ENCODE data around the gene ITPK1.

ITPK1 gene

GRCh38 chr14:92890830-92891588 lies 224.7 kb downstream of the ITPK1 start:
- Histone ChIP-seq H3K79me1 (ENCODE audit: low read length) (no peaks in the 10 kb centered on the region), H3K18ac (ENCODE audit: low read length) (no peak overlapping the region), H3K56ac (ENCODE audit: low read length) (no peak overlapping the region), H3K4ac (ENCODE audit: low read depth, low read length) (no peak overlapping the region), H2BK120ac (ENCODE audit: low read depth, low read length) (no peak overlapping the region), H3K4me1 (ENCODE audit: control insufficient read depth, low read depth, low read length) (no peaks in the 10 kb centered on the region), H3K27me3 (ENCODE audit: insufficient read depth, low read length, poor library complexity) (no peaks in the 10 kb centered on the region), H4K8ac (ENCODE audit: low read depth, low read length) (no peak overlapping the region), H3K36me3 (ENCODE audit: control insufficient read depth, insufficient read depth, low read length) (no peaks in the 10 kb centered on the region), H3K23ac (ENCODE audit: low read length) (no peak overlapping the region), H3K79me2 (ENCODE audit: control insufficient read depth, insufficient read depth, low read length) (no peaks in the 10 kb centered on the region), H2BK5ac (ENCODE audit: low read length) (no peak overlapping the region), H3K4me3 (ENCODE audit: low read length) (no peak overlapping the region), H2AK5ac (ENCODE audit: low read length) (no peak overlapping the region), H4K5ac (ENCODE audit: low read length) (no peak overlapping the region), H3K9ac (ENCODE audit: low read length) (no peak overlapping the region), H3K4me2 (ENCODE audit: low read length) (no peak overlapping the region), H3K27ac (ENCODE audit: low read depth, low read length) (no peak overlapping the region), H2BK15ac (replicated peaks; ENCODE audit: low read depth) (no peak overlapping the region)
- 100% methylated on average over 1 of the region's 7 CpGs for WGBS (ENCODE audit: extremely low coverage, insufficient coverage, low lambda C conversion rate)
- DNase-seq: no peak

DNA sequence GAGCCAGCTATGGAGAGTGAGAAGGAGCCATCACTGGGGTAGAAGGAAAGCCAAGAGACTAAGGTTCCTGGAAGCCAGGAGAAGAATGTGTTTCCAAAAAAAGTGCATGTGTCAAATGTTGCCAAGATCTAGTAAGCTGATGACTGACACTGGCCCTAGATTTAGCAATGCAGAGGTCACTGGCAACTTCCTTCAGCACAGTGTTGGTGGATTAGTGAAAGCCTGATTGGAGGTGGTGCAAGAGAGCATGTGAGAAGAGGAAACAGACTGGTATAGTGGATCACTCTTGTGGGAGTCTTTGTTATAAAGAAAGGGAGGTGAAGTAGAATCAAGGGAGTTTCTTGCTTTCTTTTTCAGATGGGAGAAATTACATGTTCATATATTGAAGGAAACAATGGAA lies 226.8 kb downstream of the ITPK1 start:
- Histone ChIP-seq H3K4me3 (ENCODE audit: low read length) (no peak overlapping the region), H3K18ac (ENCODE audit: low read length) (no peak overlapping the region), H3K27ac (ENCODE audit: low read depth, low read length) (no peak overlapping the region), H3K4me2 (ENCODE audit: low read length) (no peak overlapping the region), H3K4me1 (ENCODE audit: control insufficient read depth, low read depth, low read length) (no peaks in the 10 kb centered on the region), H4K5ac (ENCODE audit: low read length) (no peak overlapping the region), H2AK5ac (ENCODE audit: low read length) (no peak overlapping the region), H3K79me2 (ENCODE audit: control insufficient read depth, insufficient read depth, low read length) (no peaks in the 10 kb centered on the region), H4K8ac (ENCODE audit: low read depth, low read length) (no peak overlapping the region), H3K36me3 (ENCODE audit: control insufficient read depth, insufficient read depth, low read length) (no peaks in the 10 kb centered on the region), H2BK15ac (replicated peaks; ENCODE audit: low read depth) (no peak overlapping the region), H2BK5ac (ENCODE audit: low read length) (no peak overlapping the region), H3K23ac (ENCODE audit: low read length) (no peak overlapping the region), H3K4ac (ENCODE audit: low read depth, low read length) (no peak overlapping the region), H3K56ac (ENCODE audit: low read length) (no peak overlapping the region), H3K9ac (ENCODE audit: low read length) (no peak overlapping the region), H2BK120ac (ENCODE audit: low read depth, low read length) (no peak overlapping the region), H3K27me3 (ENCODE audit: insufficient read depth, low read length, poor library complexity) (no peaks in the 10 kb centered on the region), H3K79me1 (ENCODE audit: low read length) (no peaks in the 10 kb centered on the region)
- no peak for DNase-seq

GRCh38 chr14:92887157-92887556 lies 228.6 kb downstream of the ITPK1 start:
- no peaks in the 10 kb centered on the region for H3K27me3 ChIP-seq (ENCODE audit: insufficient read depth, low read length, poor library complexity)
- H4K8ac ChIP-seq (ENCODE audit: low read depth, low read length): no peak overlapping the region
- no peak overlapping the region for H2BK15ac ChIP-seq (replicated peaks; ENCODE audit: low read depth)
- no peak overlapping the region for H4K5ac ChIP-seq (ENCODE audit: low read length)
- no peak overlapping the region for H3K56ac ChIP-seq (ENCODE audit: low read length)
- H2AK5ac ChIP-seq (ENCODE audit: low read length): no peak overlapping the region
- no peak overlapping the region for H3K18ac ChIP-seq (ENCODE audit: low read length)
- no peaks in the 10 kb centered on the region for H3K4me1 ChIP-seq (ENCODE audit: control insufficient read depth, low read depth, low read length)
- WGBS (ENCODE audit: extremely low coverage, insufficient coverage, low lambda C conversion rate): no CpG with 5 or more reads among the region's 1 CpG
- no peak overlapping the region for H3K23ac ChIP-seq (ENCODE audit: low read length)
- H3K27ac ChIP-seq (ENCODE audit: low read depth, low read length): no peak overlapping the region
- H3K79me2 ChIP-seq (ENCODE audit: control insufficient read depth, insufficient read depth, low read length): no peaks in the 10 kb centered on the region
- H3K9ac ChIP-seq (ENCODE audit: low read length): no peak overlapping the region
- H3K4me2 ChIP-seq (ENCODE audit: low read length): no peak overlapping the region
- no peaks in the 10 kb centered on the region for H3K36me3 ChIP-seq (ENCODE audit: control insufficient read depth, insufficient read depth, low read length)
- no peak overlapping the region for H2BK120ac ChIP-seq (ENCODE audit: low read depth, low read length)
- H3K4ac ChIP-seq (ENCODE audit: low read depth, low read length): no peak overlapping the region
- H3K79me1 ChIP-seq (ENCODE audit: low read length): no peaks in the 10 kb centered on the region
- no peak for DNase-seq
- no peak overlapping the region for H3K4me3 ChIP-seq (ENCODE audit: low read length)
- H2BK5ac ChIP-seq (ENCODE audit: low read length): no peak overlapping the region
